HG02798 (cell line): Measurements from ENCODE around the gene SOX10.

ENCODE experiments used
- ATAC-seq: cut with Tn5 transposase; IDR thresholded peaks from one replicate; pipeline ENCODE4 v1.9.1; 2021; ENCODE audit warnings: mild to moderate bottlenecking; ENCODE audit not compliant: unreplicated experiment, poor library complexity

Gene SOX10

DNA sequence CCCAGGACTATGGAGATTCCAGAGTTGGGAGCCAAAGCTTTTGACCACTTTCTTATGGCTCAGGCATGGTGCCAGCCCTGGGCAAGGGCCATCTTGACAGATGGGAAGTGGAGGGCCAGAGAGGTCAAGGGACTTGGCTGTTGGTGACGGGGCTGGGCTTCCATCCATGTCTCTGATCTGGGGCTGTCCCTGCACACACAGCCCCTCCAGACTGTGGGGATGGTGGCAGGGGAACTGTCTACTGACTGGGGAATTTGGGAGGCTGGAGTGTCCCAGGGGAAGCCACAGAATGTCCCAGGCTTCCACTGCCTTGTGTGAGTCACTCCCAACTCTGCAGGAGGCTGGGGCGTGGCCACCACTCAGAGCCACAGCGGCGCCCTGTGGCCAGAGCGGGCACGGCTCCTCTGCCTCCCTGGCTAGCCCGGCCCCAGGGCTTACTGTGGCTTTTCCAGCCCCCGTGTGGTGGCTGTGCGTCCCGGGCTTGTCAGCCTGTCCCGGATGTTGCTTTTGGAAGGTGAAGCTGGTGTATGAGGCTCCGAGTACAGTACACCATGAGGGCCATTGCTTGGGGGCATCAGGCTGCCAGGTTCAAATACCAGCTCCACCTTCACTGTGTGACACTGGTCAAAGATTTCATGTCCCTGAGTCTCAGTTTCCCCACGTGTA, 50.5 kb downstream of the SOX10 start:
- peak; percentile 91 for ATAC-seq

- no peak for ATAC-seq
Observed at GRCh38 chr22:37932821-37933578, 51.4 kb downstream of the SOX10 start.

- ATAC-seq = no peak
Observed at GRCh38 chr22:37932401-37932800, 52.0 kb downstream of the SOX10 start.

GRCh38 chr22:37931893-37932389, 52.4 kb downstream of the SOX10 start:
- ATAC-seq = no peak

DNA sequence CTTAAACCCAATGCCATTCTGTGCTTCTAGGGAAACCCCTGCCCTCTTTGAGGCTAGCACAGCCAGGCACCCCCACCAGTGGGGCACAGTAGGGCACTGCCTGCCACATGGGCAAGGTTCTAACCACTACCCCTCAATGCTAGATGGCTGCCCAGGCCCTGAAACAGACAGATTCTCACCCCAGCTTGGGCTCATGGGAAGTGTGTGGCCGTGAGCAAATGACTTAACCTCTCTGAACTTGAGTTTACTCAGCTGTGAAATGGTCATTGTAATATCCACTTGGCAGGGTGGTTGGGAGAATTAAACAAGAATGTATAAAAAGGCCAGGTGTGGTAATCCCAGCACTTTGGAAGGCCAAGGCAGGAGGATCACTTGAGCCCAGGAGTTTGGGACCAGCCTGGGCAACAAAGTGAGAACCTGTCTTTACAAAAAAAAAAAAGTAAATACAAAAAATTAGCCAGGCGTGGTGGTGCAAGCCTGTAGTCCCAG, 53.4 kb downstream of the SOX10 start:
- ATAC-seq = no peak

DNA sequence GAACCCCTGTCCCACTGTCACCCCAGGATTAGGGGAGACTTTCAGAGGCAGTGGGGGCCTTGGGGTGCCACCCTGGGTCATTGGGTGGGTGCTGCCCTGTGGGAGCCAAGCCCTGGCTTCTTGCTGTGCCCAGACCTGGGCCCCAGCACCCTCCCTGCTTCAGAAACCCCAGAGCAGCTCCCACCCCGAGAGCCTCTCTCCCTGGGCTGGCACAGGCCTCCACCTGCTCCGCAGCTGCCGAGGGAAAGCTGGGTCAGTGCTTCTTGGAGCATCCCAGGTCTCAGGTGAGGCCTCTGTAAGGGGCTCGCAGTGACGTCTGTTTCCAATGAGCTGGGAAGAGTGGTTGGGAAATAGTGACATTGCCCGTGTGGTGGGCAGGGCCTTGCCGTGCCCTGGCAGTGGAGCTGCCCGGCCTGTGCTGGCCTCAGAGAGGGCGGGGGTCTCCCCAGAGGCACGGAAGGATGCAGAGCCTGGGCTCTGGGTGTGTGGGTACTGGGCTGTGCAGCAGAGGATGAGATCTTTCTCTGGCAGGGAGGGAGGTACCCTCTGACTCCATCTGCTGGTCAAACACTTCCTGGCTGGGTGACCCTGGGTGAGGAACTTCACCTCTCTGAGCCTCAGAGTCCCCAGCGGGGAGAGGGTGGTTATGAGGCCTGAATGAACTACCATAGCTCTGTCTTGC, 53.9 kb downstream of the SOX10 start:
- ATAC-seq = no peak

GRCh38 chr22:37929390-37929789, 55.0 kb downstream of the SOX10 start:
- no peak for ATAC-seq

GRCh38 chr22:37927637-37927936, 56.8 kb downstream of the SOX10 start:
- ATAC-seq = no peak

DNA sequence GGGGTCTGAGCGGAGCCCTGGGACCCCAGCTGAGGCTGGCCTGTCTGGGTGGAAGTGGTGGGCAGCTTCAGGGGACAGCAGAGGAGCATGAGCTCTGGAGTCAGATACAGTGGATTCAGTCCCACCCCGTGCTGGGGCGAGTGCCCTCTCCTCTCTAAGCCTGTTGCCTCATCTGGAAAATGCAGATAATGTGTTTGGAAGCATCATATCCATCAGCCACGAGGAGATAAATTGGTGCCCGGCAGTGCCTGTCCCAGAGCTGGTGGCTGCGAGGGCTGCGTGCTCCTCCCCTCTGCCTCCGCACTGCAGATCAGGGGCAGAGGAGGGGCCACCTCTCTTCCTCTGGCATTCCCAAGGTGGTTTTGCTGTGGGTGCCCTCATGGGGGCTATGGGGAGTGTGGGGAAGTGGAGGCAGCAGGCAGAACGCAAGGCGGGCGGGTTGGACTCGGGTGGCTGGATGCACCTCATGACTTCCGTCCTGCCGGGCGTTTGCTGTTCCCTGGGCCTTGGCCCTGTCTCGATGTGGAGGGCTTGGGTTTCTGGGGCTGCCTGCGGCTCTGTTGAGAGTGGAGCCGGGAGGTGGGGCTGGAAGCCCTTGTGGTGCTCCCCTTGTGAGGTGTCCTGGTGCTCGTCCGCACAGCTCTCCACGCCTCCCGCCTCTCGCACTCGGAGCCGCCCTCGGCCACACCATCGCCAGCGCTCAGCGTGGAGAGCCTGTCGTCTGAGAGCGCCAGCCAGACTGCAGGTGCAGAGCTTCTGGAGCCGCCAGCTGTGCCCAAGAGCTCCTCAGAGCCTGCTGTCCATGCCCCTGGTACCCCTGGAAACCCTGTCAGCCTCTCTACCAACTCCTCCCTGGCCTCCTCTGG, 57.4 kb downstream of the SOX10 start:
- no peak for ATAC-seq

- ATAC-seq = no peak
Observed at GRCh38 chr22:37926358-37926757, 58.0 kb downstream of the SOX10 start.

GRCh38 chr22:37925767-37926166, 58.6 kb downstream of the SOX10 start:
- no peak for ATAC-seq

GRCh38 chr22:37925330-37925729, 59.0 kb downstream of the SOX10 start:
- no peak for ATAC-seq

GRCh38 chr22:37924386-37925065, 59.8 kb downstream of the SOX10 start:
- no peak for ATAC-seq

DNA sequence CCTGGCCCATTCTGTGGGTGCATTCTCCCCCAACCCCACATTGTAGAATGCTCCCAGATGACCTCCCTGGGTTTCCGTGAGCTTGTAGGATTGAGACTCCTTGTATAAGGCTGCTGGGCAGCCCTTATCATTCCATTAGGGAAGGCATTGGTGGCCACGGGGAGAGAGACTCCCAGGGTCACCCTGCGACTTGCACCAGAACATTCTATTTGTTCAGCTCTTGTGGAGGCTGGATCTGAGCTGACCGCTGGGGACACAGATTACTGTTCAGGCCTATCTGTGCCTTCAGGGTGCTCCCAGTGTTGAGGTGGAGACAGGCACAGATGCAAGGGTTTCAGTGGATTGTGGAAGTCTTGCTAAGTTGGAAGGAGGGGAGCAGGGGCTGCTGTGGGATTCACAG, 60.4 kb downstream of the SOX10 start:
- no peak for ATAC-seq
